Melanocyte of skin (primary cell): Measurements from ENCODE around the gene LILRB3. TPM values are rescaled to one million over a fixed set of nuclear protein-coding genes. Genes with fewer than 3 reads are reported as not detected.

Experiments
- small RNA-seq, 2 donors: library from RNA; depleted of rRNA; stranded (forward); fragments of <200 nt; gene quantifications; one replicate each; pipeline ENCODE3, GENCODE V24; 2012
- total RNA-seq, 2 donors: library from RNA; depleted of rRNA; stranded (reverse); fragments of >200 nt; gene quantifications; 2 replicates each; pipeline ENCODE4 v1.2.3, GENCODE V29; 2012

The LILRB3 gene
- not detected for total RNA-seq

DNA sequence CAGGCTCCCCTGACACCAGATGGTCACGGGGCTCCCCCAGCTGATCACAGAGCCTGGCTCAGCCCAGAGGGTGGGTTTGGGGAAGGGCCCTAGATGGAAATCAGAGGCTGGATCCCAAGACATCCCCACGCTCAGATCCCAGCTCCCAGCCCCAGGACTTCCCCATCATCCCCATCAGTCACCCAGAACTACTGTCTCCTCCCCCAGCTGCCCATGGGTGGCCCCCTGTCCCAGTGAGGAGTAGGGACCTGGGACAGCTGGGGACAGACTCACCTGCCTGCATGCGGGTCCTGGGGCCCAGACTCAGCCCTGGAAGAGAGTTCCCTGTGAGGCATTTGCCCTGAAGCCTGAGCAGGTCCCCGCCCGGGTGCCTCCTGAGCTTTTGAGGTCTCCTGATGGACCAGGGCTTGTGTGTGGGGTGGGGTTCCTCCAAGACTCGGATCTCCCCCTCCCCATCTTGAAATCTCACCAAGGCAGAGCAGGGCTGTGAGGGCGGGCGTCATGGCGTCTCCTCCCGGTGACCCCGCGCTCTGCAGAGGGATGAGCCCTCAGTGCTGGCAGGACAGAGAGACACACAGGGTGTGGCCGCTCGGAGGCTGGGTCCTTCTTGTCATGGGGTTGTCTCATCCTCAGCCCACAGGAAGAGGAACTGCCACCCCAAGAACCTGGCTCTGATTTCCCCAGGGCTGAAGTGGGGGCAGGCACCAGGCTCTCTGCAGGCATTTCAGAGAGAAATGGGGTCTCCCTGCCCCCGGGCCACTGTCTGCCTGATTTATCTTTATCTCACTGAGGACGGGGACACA, at the start of gene LILRB3:
Gene LILRB3 (minus strand): TSS at position 534 of the 803 bp plus-strand sequence. CDS start 31 bp downstream, at position 503.

DNA sequence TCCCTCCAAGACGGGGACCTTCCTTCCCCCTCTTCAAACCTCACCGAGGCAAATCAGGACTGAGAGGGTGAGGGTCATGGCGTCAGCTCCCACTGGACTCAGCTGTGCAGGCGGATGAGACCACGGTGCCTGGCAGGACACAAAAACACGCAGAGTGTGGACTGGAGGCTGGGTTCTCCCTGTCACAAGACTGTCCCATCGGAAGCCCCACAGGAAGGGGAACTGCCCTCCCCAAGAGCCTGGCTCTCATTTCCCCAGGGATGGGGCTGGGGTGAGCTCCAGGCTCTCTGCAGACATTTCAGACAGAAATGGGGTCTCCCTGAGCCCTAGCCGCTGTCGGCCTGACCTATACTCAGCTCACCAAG, 34.3 kb upstream of the LILRB3 start, which contains the start of gene LILRB5:
Gene LILRB5 (minus strand): TSS at position 158 of the 365 bp plus-strand sequence. CDS start 80 bp downstream, at position 78.

DNA sequence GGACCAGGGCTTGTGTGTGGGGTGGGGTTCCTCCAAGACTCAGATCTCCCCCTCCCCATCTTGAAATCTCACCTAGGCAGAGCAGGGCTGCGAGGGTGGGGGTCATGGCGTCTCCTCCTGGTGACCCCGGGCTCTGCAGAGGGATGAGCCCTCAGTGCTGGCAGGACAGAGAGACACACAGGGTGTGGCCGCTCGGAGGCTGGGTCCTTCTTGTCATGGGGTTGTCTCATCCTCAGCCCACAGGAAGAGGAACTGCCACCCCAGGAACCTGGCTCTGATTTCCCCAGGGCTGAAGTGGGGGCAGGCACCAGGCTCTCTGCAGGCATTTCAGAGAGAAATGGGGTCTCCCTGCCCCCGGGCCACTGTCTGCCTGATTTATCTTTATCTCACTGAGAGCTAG, 19.8 kb upstream of the LILRB3 start, which contains the start of gene LILRA6:
Gene LILRA6 (minus strand): TSS at position 145 of the 400 bp plus-strand sequence.

DNA sequence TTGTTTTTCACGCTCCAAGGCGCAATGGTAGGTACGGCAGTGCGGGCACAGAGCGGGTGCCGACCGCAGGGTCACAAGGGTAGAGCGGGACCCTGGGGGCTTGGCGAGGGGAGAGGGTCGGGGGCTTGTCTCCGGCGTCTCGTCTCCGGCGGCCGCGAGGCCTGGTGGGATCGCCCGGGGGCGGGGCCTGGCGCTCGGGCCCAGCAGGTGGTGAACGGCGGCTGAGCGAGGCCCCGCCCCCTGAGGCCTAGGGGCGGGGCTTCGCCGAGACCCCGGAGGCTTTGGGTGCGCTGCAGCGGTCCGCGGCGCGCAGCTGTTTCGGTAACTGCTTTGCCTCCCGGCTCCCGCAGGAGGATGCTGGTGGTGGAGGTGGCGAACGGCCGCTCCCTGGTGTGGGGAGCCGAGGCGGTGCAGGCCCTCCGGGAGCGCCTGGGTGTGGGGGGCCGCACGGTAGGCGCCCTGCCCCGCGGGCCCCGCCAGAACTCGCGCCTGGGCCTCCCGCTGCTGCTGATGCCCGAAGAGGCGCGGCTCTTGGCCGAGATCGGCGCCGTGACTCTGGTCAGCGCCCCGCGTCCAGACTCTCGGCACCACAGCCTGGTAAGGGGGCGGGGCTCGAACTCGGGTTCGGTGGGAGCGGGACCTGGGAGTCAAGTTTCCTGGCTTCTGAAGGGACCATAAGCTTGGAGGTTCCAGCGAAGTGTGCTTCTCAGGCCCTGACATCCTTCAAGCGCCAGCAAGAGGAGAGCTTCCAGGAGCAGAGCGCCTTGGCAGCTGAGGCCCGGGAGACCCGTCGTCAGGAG, 31.6 kb downstream of the LILRB3 start, which contains the start of gene TSEN34:
Gene TSEN34 (plus strand): TSS at position 298 of the 800 bp plus-strand sequence. CDS start 57 bp downstream, at position 355.

GRCh38 chr19:54189145-54189734, 33.6 kb downstream of the LILRB3 start, which contains the start of gene MBOAT7:
Gene MBOAT7, minus strand, starts transcription at chr19:54189580. Its CDS starts 1,072 bp downstream, at chr19:54188508.

DNA sequence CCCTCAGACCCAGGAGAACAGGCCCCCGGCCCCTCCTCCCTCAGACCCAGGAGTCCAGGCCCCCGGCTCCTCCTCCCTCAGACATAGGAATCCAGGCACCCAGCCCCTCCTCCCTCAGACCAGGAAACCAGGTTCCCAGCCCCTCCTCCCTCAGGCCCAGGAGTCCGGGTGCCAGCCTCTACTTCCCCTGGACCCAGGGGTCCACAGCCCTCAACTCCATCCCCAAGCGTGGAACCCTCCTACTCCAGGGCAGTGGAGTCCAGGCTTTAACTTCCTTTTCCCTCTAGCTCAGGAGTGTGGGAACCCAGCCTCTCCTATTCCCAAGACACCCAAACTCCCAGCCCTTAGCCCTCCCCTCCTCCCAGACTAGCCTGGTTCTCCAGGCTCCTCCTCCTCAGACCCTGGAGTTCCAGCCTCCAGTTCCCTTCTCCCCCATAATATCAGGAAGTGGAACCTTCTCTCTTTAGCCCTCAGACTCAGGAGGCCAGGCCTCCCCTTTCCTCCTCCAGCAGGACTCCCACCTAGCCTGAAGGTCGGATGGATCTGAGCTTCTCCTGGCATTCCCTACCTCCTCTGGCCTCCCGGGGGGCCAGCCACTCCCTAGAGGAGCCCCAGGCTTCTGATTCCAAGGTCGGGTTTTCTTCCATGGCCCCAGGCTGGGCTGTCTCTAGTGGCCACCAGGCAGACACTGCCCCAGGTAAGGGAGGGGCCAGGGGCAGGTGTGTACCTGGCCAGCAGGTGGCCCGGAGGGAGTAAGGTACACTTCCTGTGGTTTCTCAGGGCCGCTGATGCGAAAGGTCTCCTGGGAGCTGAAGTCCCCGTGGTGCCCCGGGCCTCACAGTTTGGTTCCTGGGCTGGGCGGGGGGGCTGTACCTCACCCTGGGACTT, 50.1 kb downstream of the LILRB3 start, which contains the start of gene TMC4:
Gene TMC4 (minus strand): TSS at position 690 of the 888 bp plus-strand sequence. CDS start 43 bp downstream, at position 647.

Small RNA genes within 50 kb of the gene (small RNA-seq; reads per million reads assigned to genes)
- 0 reads per million in 2 donors for gene RNU6-1307P

Other genes starting within 250 kb of the LILRB3 start
- gene CACNG6, start 231.4 kb downstream of the LILRB3 start, total RNA-seq = not detected
- gene VSTM1, start 159.1 kb downstream of the LILRB3 start, total RNA-seq = not detected
- not detected for gene TARM1, start 141.6 kb downstream of the LILRB3 start, total RNA-seq
- not detected for gene OSCAR, start 122.2 kb downstream of the LILRB3 start, total RNA-seq
- gene NDUFA3, start 120.2 kb downstream of the LILRB3 start, total RNA-seq = 10 to 100 TPM in 1 of 2 donors, 1 to 10 TPM in 1; 8.6 to 11.3 TPM
- gene TFPT, start 107.3 kb downstream of the LILRB3 start, total RNA-seq = 10 to 100 TPM; 39.9 to 50.3 TPM
- gene PRPF31, start 107.3 kb downstream of the LILRB3 start, total RNA-seq = 10 to 100 TPM; 32.0 to 75.6 TPM
- gene CNOT3, start 85.2 kb downstream of the LILRB3 start, total RNA-seq = 1 to 10 TPM; 8.9 to 9.7 TPM
- gene LENG1, start 63.3 kb downstream of the LILRB3 start, total RNA-seq = 1 to 10 TPM; 5.2 to 6.3 TPM
- 1 to 10 TPM in 1 of 2 donors, not detected in 1; 1.0 TPM for gene TMC4, start 49.8 kb downstream of the LILRB3 start, total RNA-seq
- 10 to 100 TPM; 27.9 to 28.3 TPM for gene MBOAT7, start 33.4 kb downstream of the LILRB3 start, total RNA-seq
- 10 to 100 TPM; 56.4 to 87.2 TPM for gene TSEN34, start 31.7 kb downstream of the LILRB3 start, total RNA-seq
- 1,000 to 10,000 TPM in 1 of 2 donors, 100 to 1,000 TPM in 1; 794 to 1,187 TPM for gene RPS9, start 22.1 kb downstream of the LILRB3 start, total RNA-seq
- not detected for gene LILRA6, start 19.8 kb upstream of the LILRB3 start, total RNA-seq
- gene LILRB5, start 34.3 kb upstream of the LILRB3 start, total RNA-seq = not detected
- gene LILRB2, start 58.1 kb upstream of the LILRB3 start, total RNA-seq = not detected
- gene LILRA5, start 90.2 kb upstream of the LILRB3 start, total RNA-seq = not detected
- not detected for gene LILRA4, start 116.2 kb upstream of the LILRB3 start, total RNA-seq
- gene LAIR1, start 141.9 kb upstream of the LILRB3 start, total RNA-seq = not detected
- gene TTYH1, start 192.5 kb upstream of the LILRB3 start, total RNA-seq = not detected
- gene LENG8, start 226.2 kb upstream of the LILRB3 start, total RNA-seq = 10 to 100 TPM; 46.3 to 55.1 TPM
- gene LENG9, start 240.8 kb upstream of the LILRB3 start, total RNA-seq = 10 to 100 TPM; 10.7 to 16.5 TPM